Activated naive CD8-positive, alpha-beta T cell treated with anti-CD3 and anti-CD28 coated beads for 36 hours (primary cell): ENCODE measurements around the gene WNK1. TPM values are rescaled to one million over a fixed set of nuclear protein-coding genes. Genes with fewer than 3 reads are reported as not detected.

Source experiments
- DNase-seq: peaks from one replicate; pipeline ENCODE4 v3.0.0; 2021
- H3K27ac Mint-ChIP-seq: one replicate; pipeline ENCODE4 v1.8.0; 2022; ENCODE audit warnings: mild to moderate bottlenecking, moderate library complexity, mixed read lengths
- H3K27me3 Mint-ChIP-seq: one replicate; pipeline ENCODE4 v1.8.0; 2022; ENCODE audit warnings: mild to moderate bottlenecking, mixed read lengths
- H3K36me3 Mint-ChIP-seq: one replicate; pipeline ENCODE4 v1.8.0; 2021; ENCODE audit warnings: mild to moderate bottlenecking, mixed read lengths
- H3K4me1 Mint-ChIP-seq: one replicate; pipeline ENCODE4 v1.8.0; 2021; ENCODE audit warnings: mixed read lengths
- H3K4me3 Mint-ChIP-seq: one replicate; pipeline ENCODE4 v1.8.0; 2022; ENCODE audit warnings: mild to moderate bottlenecking, moderate library complexity, mixed read lengths
- H3K9me3 Mint-ChIP-seq: one replicate; pipeline ENCODE4 v1.8.0; 2022; ENCODE audit warnings: mixed read lengths
- total RNA-seq, 2 experiments: library from RNA; stranded (reverse); gene quantifications; one replicate each; pipeline ENCODE4 v1.2.3, GENCODE V29; 2021

WNK1 gene
- total RNA-seq, 2 experiments from 2014 or later = 117 to 118 TPM

DNA sequence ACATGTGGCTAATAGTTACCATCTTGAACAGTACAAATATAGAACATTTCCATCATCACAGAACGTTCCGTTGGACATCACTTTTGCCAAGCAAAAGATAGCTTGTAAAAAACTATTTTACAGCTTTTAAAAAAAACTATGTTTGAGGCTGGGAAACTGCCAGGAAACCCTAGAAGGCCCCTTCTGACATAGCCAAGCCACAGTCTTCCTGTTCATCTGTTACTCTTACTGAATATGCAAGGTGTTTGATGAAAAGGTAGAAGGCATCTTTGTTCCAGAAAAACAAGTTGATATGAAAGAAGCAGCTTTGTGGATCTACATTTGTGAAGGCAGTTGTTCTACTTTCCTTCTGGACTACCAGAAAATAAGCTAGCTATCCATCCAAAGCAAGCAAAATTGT lies 23.6 kb upstream of the WNK1 start:
- no peaks in the 10 kb centered on the region for H3K27me3 Mint-ChIP-seq
- H3K9me3 Mint-ChIP-seq = peaks cover 12% of the 10 kb centered on the region
- peaks cover 6% of the 10 kb centered on the region for H3K36me3 Mint-ChIP-seq
- peaks cover 54% of the 10 kb centered on the region for H3K4me1 Mint-ChIP-seq
- H3K27ac Mint-ChIP-seq = peak overlapping the region; percentile 70
- no peak for DNase-seq
- H3K4me3 Mint-ChIP-seq = no peak overlapping the region

DNA sequence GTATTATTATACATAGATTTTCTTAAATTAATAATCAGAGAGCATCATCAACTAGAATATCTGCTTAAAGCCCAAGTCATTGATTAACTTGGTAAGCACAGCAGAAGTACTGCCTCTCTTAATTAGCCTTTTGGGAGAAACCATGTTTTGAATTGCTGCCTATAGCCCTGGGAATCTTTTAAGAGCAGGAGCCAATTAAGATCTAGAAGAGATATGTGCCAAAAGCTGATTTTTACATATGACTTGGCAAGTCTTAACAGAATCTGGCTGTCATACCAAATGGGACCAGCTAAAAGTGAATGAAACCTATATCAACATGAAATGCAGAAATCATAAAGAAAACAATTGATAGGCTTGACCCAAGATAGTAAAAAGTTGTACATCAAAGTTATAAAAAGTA lies 23.2 kb upstream of the WNK1 start:
- no peak for DNase-seq
- H3K4me3 Mint-ChIP-seq = no peak overlapping the region
- peaks cover 12% of the 10 kb centered on the region for H3K9me3 Mint-ChIP-seq
- no peaks in the 10 kb centered on the region for H3K27me3 Mint-ChIP-seq
- peaks cover 4% of the 10 kb centered on the region for H3K36me3 Mint-ChIP-seq
- H3K4me1 Mint-ChIP-seq = peaks cover 49% of the 10 kb centered on the region
- peak overlapping the region; percentile 60 for H3K27ac Mint-ChIP-seq

DNA sequence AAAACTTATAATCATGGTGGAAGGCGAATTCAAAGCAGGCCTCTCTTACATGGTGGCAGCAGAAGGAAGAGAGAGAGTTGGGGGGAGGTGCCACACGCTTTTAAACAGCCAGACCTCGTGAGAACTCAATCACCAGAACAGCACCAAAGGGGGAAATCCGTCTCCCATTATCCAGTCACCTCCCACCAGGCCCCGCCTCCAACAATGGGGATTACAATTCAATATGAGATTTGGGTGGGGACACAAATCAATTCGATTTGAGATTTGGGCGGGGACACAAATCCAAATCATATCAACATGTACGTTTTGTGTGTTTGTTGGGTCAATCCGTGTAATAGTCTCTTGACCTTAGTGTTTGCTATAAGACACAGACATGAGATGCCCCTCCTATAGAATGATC lies 21.8 kb upstream of the WNK1 start:
- peaks cover 2% of the 10 kb centered on the region for H3K36me3 Mint-ChIP-seq
- H3K4me1 Mint-ChIP-seq = peaks cover 40% of the 10 kb centered on the region
- DNase-seq = no peak
- H3K27ac Mint-ChIP-seq = peak overlapping the region; percentile 21
- H3K9me3 Mint-ChIP-seq = peaks cover 11% of the 10 kb centered on the region
- no peak overlapping the region for H3K4me3 Mint-ChIP-seq
- H3K27me3 Mint-ChIP-seq = no peaks in the 10 kb centered on the region

DNA sequence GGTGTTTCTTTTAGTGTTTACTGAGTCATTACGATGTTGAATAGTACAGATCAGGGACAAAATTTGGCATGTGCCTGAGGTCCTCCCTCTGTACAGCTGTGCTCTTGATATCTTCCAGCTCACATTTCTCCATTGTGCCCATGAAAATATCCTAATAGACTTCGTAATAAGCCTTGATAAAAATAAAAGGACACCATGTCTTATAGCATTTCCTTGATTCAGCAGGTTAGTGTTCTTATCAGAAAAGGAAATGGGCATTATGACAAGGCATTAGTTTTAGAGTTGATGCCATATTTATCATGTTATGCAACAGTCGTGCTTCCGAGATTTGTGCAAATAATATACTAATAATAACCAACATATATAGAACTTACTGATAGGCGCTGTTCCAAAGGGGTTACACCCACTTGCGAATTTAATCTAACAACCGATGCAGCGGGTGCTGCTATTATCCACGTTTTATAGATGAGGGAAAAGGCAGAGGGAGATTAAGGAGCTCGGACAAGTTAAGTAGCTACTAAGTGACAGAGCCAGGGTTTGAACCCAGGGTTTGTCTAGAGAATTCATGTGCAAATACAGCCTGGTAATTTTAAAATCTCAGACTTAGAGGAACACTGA lies 15.1 kb upstream of the WNK1 start:
- Mint-ChIP-seq H3K4me3 (no peak overlapping the region), H3K27ac (no peak overlapping the region), H3K9me3 (no peaks in the 10 kb centered on the region), H3K36me3 (no peaks in the 10 kb centered on the region), H3K4me1 (peaks cover 18% of the 10 kb centered on the region), H3K27me3 (no peaks in the 10 kb centered on the region)
- no peak for DNase-seq

DNA sequence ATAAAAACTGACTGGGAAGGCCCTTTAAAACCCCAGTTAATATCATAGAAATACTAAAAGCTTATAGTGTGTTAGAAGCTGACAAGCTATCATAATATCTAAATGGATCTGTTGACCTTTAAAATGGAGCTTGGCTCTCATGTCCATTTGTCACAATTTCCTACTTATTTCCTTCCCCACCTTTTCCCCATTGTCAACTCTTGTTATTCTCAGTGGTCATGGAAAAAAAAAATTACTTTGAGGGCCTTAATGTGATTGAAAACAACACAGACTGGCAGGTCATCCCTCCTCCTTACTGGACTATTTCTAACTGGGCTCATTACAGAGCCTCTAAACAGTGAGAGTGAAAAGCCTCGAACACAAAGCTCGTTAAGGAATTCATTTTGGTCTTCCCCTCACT lies 13.7 kb upstream of the WNK1 start:
- no peaks in the 10 kb centered on the region for H3K27me3 Mint-ChIP-seq
- peaks cover 2% of the 10 kb centered on the region for H3K9me3 Mint-ChIP-seq
- H3K4me3 Mint-ChIP-seq = no peak overlapping the region
- no peak for DNase-seq
- H3K36me3 Mint-ChIP-seq = peaks cover 2% of the 10 kb centered on the region
- H3K4me1 Mint-ChIP-seq = peaks cover 25% of the 10 kb centered on the region
- H3K27ac Mint-ChIP-seq = peak overlapping the region; percentile 34

DNA sequence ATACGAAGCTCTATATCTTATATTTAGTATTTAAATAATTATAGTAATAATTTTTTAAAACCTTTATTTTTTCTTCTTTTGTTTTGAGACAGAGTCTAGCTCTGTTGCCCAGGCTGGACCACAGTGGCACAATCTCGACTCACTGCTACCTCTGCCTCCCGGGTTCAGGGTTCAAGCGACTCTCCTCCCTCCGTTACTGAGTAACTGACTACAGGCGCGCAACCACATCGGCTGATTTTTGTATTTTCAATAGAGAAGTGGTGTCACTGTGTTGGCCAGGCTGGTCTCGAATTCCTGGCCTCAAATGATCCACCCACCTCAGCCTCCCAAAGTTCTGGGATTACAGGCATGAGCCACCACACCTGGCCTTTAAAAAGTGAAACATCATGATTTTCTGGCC lies 13.0 kb upstream of the WNK1 start:
- H3K27me3 Mint-ChIP-seq = no peaks in the 10 kb centered on the region

DNA sequence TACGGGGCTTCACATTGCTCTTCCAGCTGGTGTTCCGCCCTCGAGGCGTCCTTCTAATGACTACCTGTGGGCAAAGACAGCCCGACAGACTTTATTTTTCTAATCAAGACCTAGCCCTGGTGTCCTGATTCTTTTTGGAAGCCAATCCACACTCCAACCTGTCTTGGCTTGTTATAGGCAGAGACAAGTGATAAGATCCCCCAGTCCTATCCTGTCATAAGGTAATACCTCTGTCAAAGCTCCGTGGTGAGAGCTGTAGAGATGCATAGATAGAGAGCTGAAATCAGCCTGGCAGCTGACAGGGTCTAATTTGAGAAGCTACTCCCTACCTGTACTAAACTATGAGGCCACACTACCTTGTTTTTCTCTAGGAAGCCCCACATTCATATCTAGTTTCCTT lies 11.5 kb upstream of the WNK1 start:
- Mint-ChIP-seq H3K27ac (no peak overlapping the region), H3K4me1 (peaks cover 36% of the 10 kb centered on the region), H3K9me3 (peaks cover 2% of the 10 kb centered on the region), H3K27me3 (no peaks in the 10 kb centered on the region), H3K4me3 (no peak overlapping the region), H3K36me3 (peaks cover 2% of the 10 kb centered on the region)
- no peak for DNase-seq

More for the DNA sequence above, 13.0 kb upstream of the WNK1 start:
- H3K27ac Mint-ChIP-seq = no peak overlapping the region
- peaks cover 2% of the 10 kb centered on the region for H3K36me3 Mint-ChIP-seq
- H3K4me1 Mint-ChIP-seq = peaks cover 31% of the 10 kb centered on the region
- H3K9me3 Mint-ChIP-seq = peaks cover 2% of the 10 kb centered on the region
- DNase-seq = no peak
- no peak overlapping the region for H3K4me3 Mint-ChIP-seq

DNA sequence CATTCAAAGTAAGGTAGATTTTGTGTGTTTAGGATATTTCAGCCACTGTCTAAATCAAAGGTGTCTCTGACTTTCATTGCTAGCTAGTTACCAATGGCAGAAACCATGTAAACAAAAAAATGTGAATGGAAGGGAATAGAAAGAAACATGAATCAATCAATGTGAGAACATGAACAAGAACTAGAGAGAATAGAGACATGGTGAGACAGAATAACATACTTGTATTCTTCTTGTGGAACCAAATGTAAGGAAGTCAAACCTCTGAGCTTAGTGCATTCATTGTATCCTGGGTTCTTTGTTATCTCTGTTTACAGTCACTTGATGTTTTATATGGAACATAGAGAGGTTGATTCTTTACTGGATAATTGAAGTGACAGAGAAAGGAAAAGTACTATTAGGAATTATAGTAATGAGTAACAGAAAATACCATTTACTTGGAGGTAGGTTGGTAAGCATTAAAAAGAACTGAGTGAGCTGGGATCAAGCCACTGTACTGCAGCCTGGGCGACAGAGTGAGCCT lies 2.6 kb upstream of the WNK1 start:
- no peak for DNase-seq
- Mint-ChIP-seq H3K4me3 (peak overlapping the region; percentile 66), H3K4me1 (peaks cover 11% of the 10 kb centered on the region), H3K27me3 (no peaks in the 10 kb centered on the region), H3K27ac (peak overlapping the region; percentile 76), H3K9me3 (no peaks in the 10 kb centered on the region), H3K36me3 (peaks cover 13% of the 10 kb centered on the region)

DNA sequence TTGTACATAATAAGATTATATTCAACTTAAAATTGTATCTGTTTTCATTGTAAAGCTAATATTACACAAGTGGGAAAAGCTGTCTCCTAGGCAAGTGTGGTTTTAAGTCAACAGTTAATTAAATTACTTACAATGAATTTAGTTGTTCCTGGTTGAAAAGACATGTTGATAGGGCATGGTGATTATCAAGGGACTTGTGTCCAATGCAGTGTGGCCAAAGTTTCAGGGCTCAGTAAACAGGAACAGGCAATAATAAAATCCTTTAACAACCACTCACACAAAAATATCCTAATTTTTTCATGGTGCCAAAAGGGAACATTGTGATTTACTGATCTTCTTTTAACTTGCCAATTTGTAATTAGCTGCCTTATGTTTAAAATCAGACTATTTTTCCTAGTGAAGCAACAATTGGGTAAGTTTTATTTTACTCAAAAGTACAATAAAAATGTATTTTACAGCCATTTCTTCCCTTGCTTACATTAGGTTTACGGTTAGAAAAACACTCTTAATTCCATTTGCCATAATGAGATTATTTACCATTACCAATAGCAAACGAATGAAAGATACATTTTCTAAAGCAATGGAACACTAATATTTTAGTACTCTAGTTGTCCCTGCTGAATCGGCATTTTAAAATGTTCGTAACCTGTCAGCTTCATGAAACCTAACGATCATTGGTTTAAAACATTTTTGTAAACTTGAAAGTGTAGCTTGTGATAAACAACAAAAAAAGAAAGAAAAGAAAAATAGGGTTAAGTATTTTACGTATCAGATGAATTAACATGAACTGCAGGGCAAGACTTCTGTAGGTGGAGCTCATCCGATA lies 1.8 kb upstream of the WNK1 start:
- DNase-seq = no peak
- Mint-ChIP-seq H3K27me3 (no peaks in the 10 kb centered on the region), H3K9me3 (no peaks in the 10 kb centered on the region), H3K27ac (no peak overlapping the region), H3K4me1 (peaks cover 11% of the 10 kb centered on the region), H3K36me3 (peaks cover 20% of the 10 kb centered on the region), H3K4me3 (no peak overlapping the region)

DNA sequence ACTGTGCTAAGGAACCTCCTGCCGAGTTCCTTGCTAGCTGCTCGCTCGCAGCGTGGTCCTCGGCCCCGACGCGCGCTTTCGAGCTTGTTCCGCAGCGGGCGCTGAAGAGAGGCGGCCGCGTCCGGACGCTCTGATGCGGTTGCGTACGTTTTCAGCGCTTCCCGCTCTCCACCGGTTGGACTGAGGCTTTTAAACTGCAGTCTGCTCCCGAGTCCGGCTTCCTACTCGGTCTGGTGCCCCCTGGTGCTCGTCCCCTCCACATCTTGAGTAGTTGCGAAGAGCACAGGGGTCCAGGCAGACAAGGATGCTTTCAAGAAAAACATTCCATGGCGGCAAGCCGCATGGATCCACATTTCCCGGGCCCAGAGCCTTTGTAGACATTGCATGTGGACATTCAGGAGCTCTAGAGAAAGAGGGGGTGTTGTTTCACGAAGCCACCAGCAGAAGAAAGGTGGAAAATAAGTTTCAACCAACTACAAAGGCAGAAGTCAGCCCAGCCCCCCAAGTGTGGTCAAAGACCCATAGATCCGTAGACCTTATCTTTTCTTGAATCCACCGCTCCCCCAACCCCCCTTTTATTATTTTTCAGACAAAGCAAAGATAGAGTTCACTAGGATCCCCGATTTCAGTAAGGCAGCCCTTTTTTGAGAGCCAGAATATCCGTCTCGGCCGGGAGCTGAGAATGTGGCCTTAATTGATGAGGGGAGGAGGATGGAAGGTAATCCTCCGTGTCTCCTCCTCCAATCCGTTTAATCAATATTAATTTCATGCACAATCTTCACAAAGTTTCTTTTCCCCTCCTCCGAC lies 984 bp upstream of the WNK1 start:
- Mint-ChIP-seq H3K4me3 (no peak overlapping the region), H3K9me3 (no peaks in the 10 kb centered on the region), H3K36me3 (peaks cover 28% of the 10 kb centered on the region), H3K4me1 (peaks cover 19% of the 10 kb centered on the region), H3K27ac (no peak overlapping the region), H3K27me3 (no peaks in the 10 kb centered on the region)
- peak; percentile 91 for DNase-seq

DNA sequence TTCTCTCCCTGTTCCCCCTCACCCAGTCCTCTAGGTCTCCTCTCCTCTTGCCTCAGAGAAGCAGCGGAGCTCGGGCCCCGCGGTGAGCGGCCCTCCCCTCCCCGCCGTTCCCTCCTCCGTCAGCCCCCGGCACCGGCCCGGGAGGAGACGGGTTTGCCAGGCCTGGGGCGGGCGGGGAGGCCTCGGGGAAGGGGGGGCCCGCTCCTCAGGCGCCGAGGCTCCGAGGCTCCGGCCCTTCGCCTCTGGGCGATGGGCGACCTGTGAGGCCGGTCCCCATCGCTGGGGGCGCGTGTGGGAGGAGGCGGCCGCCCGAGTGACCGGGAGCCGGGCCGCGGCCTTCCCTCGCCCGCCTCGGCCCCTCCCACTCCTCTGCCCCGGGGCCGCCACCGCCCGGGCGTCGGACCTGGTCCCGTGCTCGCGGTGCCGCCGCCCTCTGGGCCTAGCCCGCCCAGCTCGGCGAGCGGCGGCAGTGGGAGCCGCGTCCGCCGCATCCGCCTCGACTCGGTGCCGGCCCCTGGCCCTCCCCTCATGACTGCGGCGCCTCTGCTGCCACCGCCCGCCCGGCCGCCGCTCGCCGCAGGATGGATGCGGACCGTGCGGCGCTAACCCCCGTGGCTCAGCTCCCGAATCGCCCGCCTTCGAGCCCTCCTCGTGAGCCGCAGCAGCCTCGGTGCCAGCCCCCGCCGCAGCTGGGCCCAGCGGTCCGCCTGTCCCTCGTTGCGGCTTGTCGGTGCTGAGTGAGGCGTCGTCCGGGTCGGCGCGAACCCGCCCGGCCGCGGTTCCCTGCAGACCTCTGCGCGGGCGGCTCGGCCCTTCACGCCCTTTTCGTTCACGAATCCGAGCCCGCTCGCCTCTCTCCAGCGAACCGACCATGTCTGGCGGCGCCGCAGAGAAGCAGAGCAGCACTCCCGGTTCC lies 574 bp downstream of the WNK1 start:
- Mint-ChIP-seq H3K27ac (peak overlapping the region; percentile 93), H3K27me3 (no peaks in the 10 kb centered on the region), H3K4me1 (peaks cover 28% of the 10 kb centered on the region), H3K36me3 (peaks cover 35% of the 10 kb centered on the region), H3K4me3 (peak overlapping the region; percentile 95), H3K9me3 (no peaks in the 10 kb centered on the region)
- DNase-seq = peak; percentile 62

DNA sequence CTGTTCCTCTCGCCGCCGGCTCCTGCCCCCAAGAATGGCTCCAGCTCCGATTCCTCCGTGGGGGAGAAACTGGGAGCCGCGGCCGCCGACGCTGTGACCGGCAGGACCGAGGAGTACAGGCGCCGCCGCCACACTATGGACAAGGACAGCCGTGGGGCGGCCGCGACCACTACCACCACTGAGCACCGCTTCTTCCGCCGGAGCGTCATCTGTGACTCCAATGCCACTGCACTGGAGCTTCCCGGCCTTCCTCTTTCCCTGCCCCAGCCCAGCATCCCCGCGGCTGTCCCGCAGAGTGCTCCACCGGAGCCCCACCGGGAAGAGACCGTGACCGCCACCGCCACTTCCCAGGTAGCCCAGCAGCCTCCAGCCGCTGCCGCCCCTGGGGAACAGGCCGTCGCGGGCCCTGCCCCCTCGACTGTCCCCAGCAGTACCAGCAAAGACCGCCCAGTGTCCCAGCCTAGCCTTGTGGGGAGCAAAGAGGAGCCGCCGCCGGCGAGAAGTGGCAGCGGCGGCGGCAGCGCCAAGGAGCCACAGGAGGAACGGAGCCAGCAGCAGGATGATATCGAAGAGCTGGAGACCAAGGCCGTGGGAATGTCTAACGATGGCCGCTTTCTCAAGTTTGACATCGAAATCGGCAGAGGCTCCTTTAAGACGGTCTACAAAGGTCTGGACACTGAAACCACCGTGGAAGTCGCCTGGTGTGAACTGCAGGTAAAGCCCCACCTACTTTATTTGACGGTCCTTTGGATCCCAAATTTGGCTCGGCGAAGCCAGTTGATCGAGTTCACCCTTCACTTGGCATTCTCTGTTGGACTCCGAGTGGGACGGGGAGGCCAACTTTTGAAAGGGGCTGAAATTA lies 1.5 kb downstream of the WNK1 start:
- peak; percentile 66 for DNase-seq

DNA sequence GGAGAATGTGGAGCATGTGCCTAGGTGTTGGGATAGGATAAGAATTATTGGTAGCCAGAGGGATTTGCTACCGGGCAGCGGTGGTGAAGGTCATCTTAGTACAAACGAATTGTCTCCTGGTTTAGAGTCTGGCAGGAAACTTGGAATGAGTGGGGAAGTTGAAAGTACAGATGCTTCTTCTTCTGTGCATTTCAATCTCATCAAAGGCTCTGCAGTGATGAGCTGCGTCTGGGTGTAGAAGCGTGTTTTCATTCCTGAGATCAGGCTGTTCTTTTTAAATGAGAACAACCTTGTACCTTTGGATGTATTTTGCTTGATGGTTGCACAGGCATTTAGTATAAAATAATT lies 2.1 kb downstream of the WNK1 start:
- peaks cover 34% of the 10 kb centered on the region for H3K4me1 Mint-ChIP-seq
- H3K9me3 Mint-ChIP-seq = no peaks in the 10 kb centered on the region
- no peaks in the 10 kb centered on the region for H3K27me3 Mint-ChIP-seq
- DNase-seq = no peak
- H3K4me3 Mint-ChIP-seq = peak overlapping the region; percentile 95
- H3K27ac Mint-ChIP-seq = peak overlapping the region; percentile 93
- H3K36me3 Mint-ChIP-seq = peaks cover 41% of the 10 kb centered on the region

More for the DNA sequence above, 1.5 kb downstream of the WNK1 start:
- Mint-ChIP-seq H3K4me3 (peak overlapping the region; percentile 95), H3K4me1 (peaks cover 33% of the 10 kb centered on the region), H3K36me3 (peaks cover 40% of the 10 kb centered on the region), H3K27ac (peak overlapping the region; percentile 93), H3K9me3 (no peaks in the 10 kb centered on the region), H3K27me3 (no peaks in the 10 kb centered on the region)
